Naive thymus-derived CD4-positive, alpha-beta T cell (primary cell): ENCODE results near the gene FAM89A. TPM values are rescaled to one million over a fixed set of nuclear protein-coding genes. Genes with fewer than 3 reads are reported as not detected.
"Not testable (repeated sequence)": the region's sequence is repeated elsewhere in the genome, so short reads cannot be mapped to it uniquely, and the experiment has no call there.

Experiments
- ATAC-seq: fragments of 150-1000 bp; cut with Tn5 transposase; 2 replicates; pipeline ENCODE4 v1.10.0; 2021; ENCODE audit warnings: mild to moderate bottlenecking, moderate library complexity
- CTCF ChIA-PET: fragments of 350-600 bp; sonication (Branson Sonifier 250); formaldehyde crosslinking; loops from one replicate; lab custom pipeline; 2021; ENCODE audit warnings: antibody characterized with exemption; lab: Charles Lee
- POLR2A ChIA-PET: fragments of 350-600 bp; sonication (Branson Sonifier 250); formaldehyde crosslinking; loops from one replicate; lab custom pipeline; 2021; ENCODE audit warnings: antibody characterized with exemption, inconsistent platforms; lab: Charles Lee
- DNase-seq, 9 donors: peaks; one replicate each; pipeline versions ENCODE4 v3.0.0 to v3.0.0-alpha.2; 2020 to 2022; ENCODE audit warnings: mixed read lengths in 1 of 9
- H3K27ac ChIP-seq: one replicate; pipeline ENCODE4 v1.7.0; 2013; ENCODE audit warnings: mild to moderate bottlenecking, low read depth, low read length, moderate library complexity
- H3K27me3 ChIP-seq, 2 donors: one replicate each; pipeline ENCODE4 v1.7.0; 2013; ENCODE audit warnings: low read length in 2 of 2, mild to moderate bottlenecking in 2 of 2, moderate library complexity in 2 of 2; ENCODE audit not compliant: control insufficient read depth in 2 of 2, insufficient read depth in 2 of 2
- H3K36me3 ChIP-seq, 3 experiments: 1 replicate in 2 of 3; 2 replicates in 1 of 3; pipeline ENCODE4 v1.7.0; 2013; ENCODE audit warnings: low read length in 3 of 3, mild to moderate bottlenecking in 3 of 3, moderate library complexity in 1 of 3; ENCODE audit not compliant: insufficient read depth in 3 of 3, control insufficient read depth in 2 of 3
- H3K4me1 ChIP-seq, 2 donors: one replicate each; pipeline ENCODE4 v1.7.0; 2013; ENCODE audit warnings: low read length in 2 of 2, mild to moderate bottlenecking in 2 of 2, moderate library complexity in 1 of 2; ENCODE audit not compliant: control insufficient read depth in 2 of 2, insufficient read depth in 2 of 2
- H3K4me3 ChIP-seq: 2 replicates; pipeline ENCODE4 v1.7.0; 2013; ENCODE audit warnings: mild to moderate bottlenecking, low read length
- H3K9me3 ChIP-seq, 3 experiments: 1 replicate in 2 of 3; 2 replicates in 1 of 3; pipeline ENCODE4 v1.7.0; 2013; ENCODE audit warnings: low read length in 3 of 3; ENCODE audit not compliant: control insufficient read depth in 2 of 3
- H3K27ac Mint-ChIP-seq, 9 donors: one replicate each; pipeline ENCODE4 v1.8.0; 2020 to 2022; ENCODE audit warnings: mixed read lengths in 9 of 9, mild to moderate bottlenecking in 8 of 9, moderate library complexity in 5 of 9, inconsistent platforms in 2 of 9
- H3K27me3 Mint-ChIP-seq, 5 donors: one replicate each; pipeline ENCODE4 v1.8.0; 2021 to 2022; ENCODE audit warnings: mixed read lengths in 5 of 5, mild to moderate bottlenecking in 1 of 5
- H3K36me3 Mint-ChIP-seq, 5 donors: one replicate each; pipeline ENCODE4 v1.8.0; 2020 to 2022; ENCODE audit warnings: mixed read lengths in 5 of 5, mild to moderate bottlenecking in 3 of 5, inconsistent platforms in 1 of 5
- H3K4me1 Mint-ChIP-seq, 7 donors: one replicate each; pipeline ENCODE4 v1.8.0; 2020 to 2022; ENCODE audit warnings: mixed read lengths in 7 of 7, mild to moderate bottlenecking in 3 of 7, inconsistent platforms in 1 of 7
- H3K4me3 Mint-ChIP-seq, 10 donors: one replicate each; pipeline ENCODE4 v1.8.0; 2020 to 2022; ENCODE audit warnings: mild to moderate bottlenecking in 10 of 10, mixed read lengths in 10 of 10, moderate library complexity in 6 of 10, inconsistent platforms in 2 of 10
- H3K9me3 Mint-ChIP-seq, 11 donors: one replicate each; pipeline ENCODE4 v1.8.0; 2020 to 2022; ENCODE audit warnings: mixed read lengths in 11 of 11, mild to moderate bottlenecking in 4 of 11, inconsistent platforms in 1 of 11, moderate library complexity in 1 of 11
- intact Hi-C, 2 donors: fragments of 100-400 bp; cut with micrococcal nuclease; formaldehyde crosslinking; loops; one replicate each; pipeline ENCODE4 v1.15.1; 2023
- polyA plus RNA-seq, 2 donors: library from polyadenylated mRNA; unstranded; fragments of 300-500 nt; fragmentation: Illumina TruSeq; gene quantifications; one replicate each; pipeline ENCODE4 v1.2.3, GENCODE V29; 2021
- total RNA-seq, 6 experiments: library from RNA in 5 of 6; stranded (reverse) in 5 of 6; gene quantifications; 1 replicate in 5 of 6; 2 replicates in 1 of 6; pipeline ENCODE4 v1.2.3 and lab custom pipeline; 2021 to 2026

FAM89A gene
- total and polyA plus RNA-seq, 7 experiments from 2014 or later: 4.5 to 12.0 (median 9.0) TPM

DNA sequence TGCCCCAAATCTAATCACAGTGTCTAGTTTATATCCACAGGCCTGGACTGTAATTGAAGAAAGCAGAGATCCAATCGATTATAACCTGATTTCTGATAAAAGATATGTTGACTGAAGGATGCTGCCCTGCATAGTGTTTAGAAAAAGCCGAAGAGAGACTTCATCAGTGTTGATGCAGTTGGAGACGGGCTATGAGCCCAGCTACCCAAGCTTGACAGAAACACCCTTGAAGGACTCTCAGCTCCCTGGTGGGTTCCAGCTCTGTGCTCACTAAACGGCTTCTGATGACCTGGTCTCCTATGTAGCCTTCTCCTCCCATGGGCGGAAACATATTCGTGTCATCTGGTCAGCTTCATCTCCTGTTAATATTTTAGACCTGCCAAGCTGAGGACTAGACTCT is 10.2 kb downstream of the FAM89A start:
- ChIA-PET POLR2A (no interaction called here), CTCF (no interaction called here)
- peaks cover 0 to 22% (median 0%) of the 10 kb centered on the region in 5 donors for H3K36me3 Mint-ChIP-seq
- H3K9me3 Mint-ChIP-seq: peaks cover 0 to 3% (median 0%) of the 10 kb centered on the region in 11 donors
- Histone ChIP-seq H3K27me3 (no peaks in the 10 kb centered on the region), H3K4me1 (no peaks in the 10 kb centered on the region), H3K36me3 (no peaks in the 10 kb centered on the region), H3K4me3 (no peak overlapping the region), H3K27ac (no peak overlapping the region), H3K9me3 (no peaks in the 10 kb centered on the region)
- H3K4me3 Mint-ChIP-seq: no peak overlapping the region
- ATAC-seq: no peak
- H3K27ac Mint-ChIP-seq: peak overlapping the region in 2 of 9 donors; percentile 22 to 32
- H3K4me1 Mint-ChIP-seq: peaks cover 3 to 40% (median 27%) of the 10 kb centered on the region in 7 donors
- DNase-seq: no peak
- intact Hi-C loops: no loop called here
- no peaks in the 10 kb centered on the region for H3K27me3 Mint-ChIP-seq

DNA sequence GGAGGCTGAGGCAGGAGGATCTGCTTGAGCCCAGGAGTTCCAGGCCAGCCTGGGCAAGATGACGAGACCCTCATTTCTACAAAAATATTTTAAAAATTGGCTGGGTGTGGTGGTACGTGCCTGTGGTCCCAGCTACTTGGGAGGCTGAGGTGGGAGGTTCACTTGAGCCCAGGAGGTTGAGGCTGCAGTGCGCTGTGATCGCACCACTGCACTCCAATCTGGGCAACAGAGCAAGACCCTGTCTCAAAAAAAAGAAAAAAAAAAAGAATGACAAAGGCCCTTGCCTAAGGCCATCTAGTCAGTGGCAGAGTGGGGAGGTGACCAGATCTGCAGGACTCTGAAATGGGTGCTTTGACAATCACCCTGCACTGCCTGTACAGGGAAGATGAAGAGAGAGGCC is 10.8 kb downstream of the FAM89A start:
- POLR2A ChIA-PET, H3K27me3 Mint-ChIP-seq, intact Hi-C loops, CTCF ChIA-PET, DNase-seq, H3K9me3 Mint-ChIP-seq, H3K36me3 ChIP-seq, H3K4me3 ChIP-seq, H3K27me3 ChIP-seq, H3K9me3 ChIP-seq, H3K27ac ChIP-seq, H3K27ac Mint-ChIP-seq, H3K4me1 ChIP-seq, H3K4me3 Mint-ChIP-seq, ATAC-seq: not testable (repeated sequence)
- Mint-ChIP-seq H3K36me3 (peaks cover 0 to 22% (median 0%) of the 10 kb centered on the region in 5 donors), H3K4me1 (peaks cover 3 to 40% (median 27%) of the 10 kb centered on the region in 7 donors)

DNA sequence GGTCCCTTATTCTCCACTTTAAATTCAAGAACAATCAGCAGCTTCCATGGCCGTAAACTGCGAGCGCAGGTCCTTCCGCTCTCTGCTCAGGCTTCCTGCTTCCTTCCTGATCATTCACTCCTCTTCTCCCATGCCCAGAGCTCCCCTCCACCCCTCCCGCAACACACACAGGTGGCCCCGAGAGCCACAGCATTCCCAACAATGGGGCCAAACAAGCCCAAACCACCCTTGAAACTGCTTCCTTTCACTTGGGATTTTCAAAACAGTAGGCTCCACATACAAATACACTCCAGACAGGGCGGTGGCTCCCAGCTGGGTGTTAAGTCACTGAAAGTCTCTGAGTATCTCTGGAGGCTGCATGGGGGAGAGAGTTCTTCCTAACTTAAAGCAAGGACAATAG is 11.4 kb downstream of the FAM89A start:
- no peak for ATAC-seq
- CTCF ChIA-PET: no interaction called here

DNA sequence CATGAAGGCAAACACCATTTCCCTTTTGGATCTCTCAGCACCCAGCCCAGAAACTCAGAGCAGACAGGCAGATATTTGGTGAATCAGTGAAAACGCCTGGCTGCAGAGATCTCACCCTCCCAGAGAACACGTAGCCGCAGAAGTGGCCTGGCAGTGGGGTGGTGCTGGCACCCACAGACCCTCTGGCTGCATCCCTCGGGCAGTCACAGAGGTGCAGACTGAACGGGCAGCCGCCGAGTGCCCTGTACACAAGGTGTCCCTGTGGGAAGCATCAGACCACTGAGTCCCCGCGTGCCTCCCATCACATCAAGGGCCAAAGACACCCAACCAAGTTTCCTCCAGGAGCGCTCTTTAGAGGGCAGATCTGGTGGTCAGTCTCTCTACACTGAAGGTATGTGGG is 12.1 kb downstream of the FAM89A start:
- no peaks in the 10 kb centered on the region for H3K4me1 ChIP-seq
- POLR2A ChIA-PET: no interaction called here
- Mint-ChIP-seq H3K4me1 (peaks cover 3 to 32% (median 17%) of the 10 kb centered on the region in 7 donors), H3K36me3 (peaks cover 0 to 22% (median 0%) of the 10 kb centered on the region in 5 donors), H3K4me3 (peak overlapping the region in 3 of 10 donors; percentile 42 to 75 (median 56)), H3K27ac (peak overlapping the region in 1 of 9 donors; percentile 57), H3K9me3 (peaks cover 0 to 3% (median 0%) of the 10 kb centered on the region in 11 donors), H3K27me3 (no peaks in the 10 kb centered on the region)
- intact Hi-C loops: no loop called here
- ATAC-seq: no peak
- no peaks in the 10 kb centered on the region for H3K27me3 ChIP-seq
- no peak overlapping the region for H3K4me3 ChIP-seq
- H3K9me3 ChIP-seq: no peaks in the 10 kb centered on the region
- DNase-seq: no peak
- CTCF ChIA-PET: interaction anchor here (0.7 kb wide), 1 partner anchor 10 kb away, joined by 3 read pairs; no protein-coding TSS in a partner anchor
- H3K27ac ChIP-seq: no peak overlapping the region
- H3K36me3 ChIP-seq: no peaks in the 10 kb centered on the region

More for the DNA sequence above, 11.4 kb downstream of the FAM89A start:
- Histone ChIP-seq H3K9me3 (no peaks in the 10 kb centered on the region), H3K27me3 (no peaks in the 10 kb centered on the region), H3K4me1 (no peaks in the 10 kb centered on the region), H3K4me3 (no peak overlapping the region), H3K36me3 (no peaks in the 10 kb centered on the region), H3K27ac (no peak overlapping the region)
- intact Hi-C loops: no loop called here
- POLR2A ChIA-PET: no interaction called here
- Mint-ChIP-seq H3K27me3 (no peaks in the 10 kb centered on the region), H3K36me3 (peaks cover 0 to 22% (median 0%) of the 10 kb centered on the region in 5 donors), H3K4me3 (peak overlapping the region in 8 of 10 donors; percentile 13 to 77 (median 61)), H3K27ac (peak overlapping the region in 4 of 9 donors; percentile 17 to 64 (median 42)), H3K9me3 (peaks cover 0 to 3% (median 0%) of the 10 kb centered on the region in 11 donors), H3K4me1 (peaks cover 3 to 35% (median 21%) of the 10 kb centered on the region in 7 donors)
- no peak for DNase-seq

DNA sequence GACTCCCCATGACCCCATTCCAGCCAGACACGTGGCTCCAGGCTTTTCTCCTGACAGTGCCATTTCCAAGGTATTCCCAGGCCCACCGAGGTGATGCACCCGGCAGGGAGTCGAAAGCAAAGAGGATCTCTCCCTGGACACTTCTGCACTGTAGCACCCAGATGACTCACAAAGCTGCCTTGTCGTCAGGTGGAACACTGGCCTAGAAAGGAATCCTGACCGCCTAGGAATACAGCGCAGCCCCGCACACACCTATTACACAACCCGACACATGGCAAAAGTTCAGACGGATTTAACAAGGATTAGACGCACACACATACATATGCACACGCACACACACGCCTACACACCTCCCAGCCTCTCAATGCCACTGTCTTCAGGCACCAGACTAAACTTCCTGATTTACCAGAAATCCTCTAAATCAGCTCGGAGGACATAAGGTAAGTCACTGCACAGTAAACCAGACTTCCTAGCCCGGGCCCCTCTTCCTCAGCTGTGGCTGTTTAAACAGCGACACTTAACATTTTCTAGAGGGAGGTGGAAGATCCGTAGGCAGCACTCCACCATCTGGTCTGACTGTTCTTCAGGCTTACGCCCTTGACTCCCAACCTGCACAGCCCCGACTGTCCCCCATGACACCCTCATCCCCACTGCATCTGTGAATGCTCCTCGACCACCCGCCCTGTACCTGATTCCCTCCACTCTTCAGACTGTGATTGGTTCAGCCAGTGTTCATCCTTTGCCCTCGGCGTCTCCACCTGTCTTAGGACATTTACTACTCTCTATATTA is 12.7 kb downstream of the FAM89A start:
- Histone ChIP-seq H3K27me3 (no peaks in the 10 kb centered on the region), H3K4me1 (no peaks in the 10 kb centered on the region), H3K4me3 (no peak overlapping the region), H3K36me3 (no peaks in the 10 kb centered on the region), H3K27ac (no peak overlapping the region), H3K9me3 (no peaks in the 10 kb centered on the region)
- Mint-ChIP-seq H3K9me3 (peaks cover 0 to 3% (median 0%) of the 10 kb centered on the region in 11 donors), H3K27me3 (no peaks in the 10 kb centered on the region), H3K36me3 (peaks cover 0 to 22% (median 0%) of the 10 kb centered on the region in 5 donors), H3K4me1 (peaks cover 3 to 26% (median 13%) of the 10 kb centered on the region in 7 donors), H3K4me3 (peak overlapping the region in 1 of 10 donors; percentile 42), H3K27ac (peak overlapping the region in 1 of 9 donors; percentile 57)
- CTCF ChIA-PET: interaction anchor here (0.7 kb wide), 1 partner anchor 11 kb away, joined by 3 read pairs; no protein-coding TSS in a partner anchor
- ATAC-seq: no peak
- no peak for DNase-seq
- POLR2A ChIA-PET: no interaction called here
- intact Hi-C loops: no loop called here

DNA sequence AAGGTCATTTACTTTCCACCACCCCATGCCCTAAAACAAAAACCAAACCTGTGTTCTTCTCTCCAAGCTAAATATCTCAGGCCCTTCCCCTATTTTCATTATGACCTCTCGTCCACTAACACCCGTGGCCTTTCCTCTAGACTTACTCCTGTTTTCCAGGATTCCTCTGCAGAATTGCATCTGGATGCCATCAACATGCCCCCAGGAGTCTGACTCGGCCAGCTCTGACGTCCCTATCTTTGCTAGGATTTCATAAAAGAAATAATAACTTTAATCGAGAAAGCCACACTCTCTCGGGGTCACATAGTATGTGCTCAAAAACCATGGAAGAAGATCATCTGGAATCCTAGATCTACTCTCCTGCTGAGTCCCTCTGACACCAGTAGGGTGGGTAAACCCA is 13.5 kb downstream of the FAM89A start:
- Mint-ChIP-seq H3K9me3 (peaks cover 0 to 3% (median 0%) of the 10 kb centered on the region in 11 donors), H3K36me3 (peaks cover 0 to 27% (median 0%) of the 10 kb centered on the region in 5 donors), H3K4me1 (peaks cover 3 to 27% (median 13%) of the 10 kb centered on the region in 7 donors), H3K27ac (peak overlapping the region in 1 of 9 donors; percentile 46), H3K4me3 (no peak overlapping the region), H3K27me3 (no peaks in the 10 kb centered on the region)
- CTCF ChIA-PET: no interaction called here
- no peak overlapping the region for H3K4me3 ChIP-seq
- H3K4me1 ChIP-seq: no peaks in the 10 kb centered on the region
- no peak overlapping the region for H3K27ac ChIP-seq
- POLR2A ChIA-PET: no interaction called here
- H3K36me3 ChIP-seq: no peaks in the 10 kb centered on the region
- H3K27me3 ChIP-seq: no peaks in the 10 kb centered on the region
- ATAC-seq (no peak), DNase-seq (no peak)
- intact Hi-C loops: no loop called here
- H3K9me3 ChIP-seq: no peaks in the 10 kb centered on the region
